HepG2 (cell line): ENCODE results near the gene S100A4. TPM values are rescaled to one million over a fixed set of nuclear protein-coding genes. Genes with fewer than 3 reads are reported as not detected.

Experiments
- ATAC-seq: fragments of 200-7000 bp; cut with Tn5 transposase; 3 replicates; pipeline ENCODE4 v1.9.1; 2020; ENCODE audit warnings: mild to moderate bottlenecking, moderate library complexity
- BruUV-seq: library from RNA; stranded (reverse); fragments of 400-500 nt; replicated peaks from 2 replicates; lab custom pipeline; 2021; lab: Mats Ljungman, UMichigan
- CTCF ChIA-PET: fragments of 300-600 bp; formaldehyde crosslinking; extraction: SDS; loops from one replicate; lab custom pipeline; 2021; ENCODE audit warnings: low total read pairs, inconsistent platforms, low intra/inter-chr PET ratio; lab: Yijun Ruan, JAX
- POLR2A ChIA-PET: fragments of 350-600 bp; sonication (Branson Sonifier 250); formaldehyde crosslinking; loops from one replicate; lab custom pipeline; 2020; ENCODE audit warnings: antibody characterized with exemption, inconsistent platforms; lab: Yijun Ruan, JAX
- DNase-seq: peaks from one replicate; pipeline ENCODE4 v3.0.0-alpha.2; 2015; ENCODE audit warnings: low spot score
- FAIRE-seq: peaks from 3 replicates; lab custom pipeline; 2011; peaks lifted over from hg19 to GRCh38; lab: Jason Lieb, UNC
- H2AFZ ChIP-seq: one replicate; pipeline ENCODE4 v1.6.1; 2011; ENCODE audit warnings: low read length, inconsistent platforms
- H3K27ac ChIP-seq: fragments of 300-600 bp; 3 replicates; pipeline ENCODE4 v1.8.0; 2011; ENCODE audit warnings: mixed run types, mild to moderate bottlenecking, mixed read lengths, low read length, inconsistent platforms; ENCODE audit not compliant: insufficient read depth; ENCODE audit errors: extremely low read length
- H3K27me3 ChIP-seq, 2 experiments: fragments of 200-600 bp in 1 of 2; 2 replicates in 1 of 2; 3 replicates in 1 of 2; pipeline versions ENCODE4 v1.6.0 to v1.8.0; 2011; ENCODE audit warnings: low read length in 2 of 2, mild to moderate bottlenecking in 2 of 2, moderate library complexity in 2 of 2, inconsistent platforms in 1 of 2; ENCODE audit not compliant: insufficient read depth in 2 of 2, control insufficient read depth in 1 of 2
- H3K36me3 ChIP-seq, 2 experiments: fragments of 200-600 bp in 1 of 2; replicated peaks in 1 of 2; 2 replicates in 1 of 2; 3 replicates in 1 of 2; pipeline versions ENCODE4 v1.5.1 to v1.8.0; 2011; ENCODE audit warnings: low read length in 2 of 2, inconsistent platforms in 1 of 2; ENCODE audit not compliant: insufficient read depth in 2 of 2, control insufficient read depth in 1 of 2
- H3K4me1 ChIP-seq: 2 replicates; pipeline ENCODE4 v1.5.1; 2012; ENCODE audit warnings: low read length, inconsistent platforms; ENCODE audit not compliant: insufficient read depth
- H3K4me2 ChIP-seq: 2 replicates; pipeline ENCODE4 v1.6.0; 2011; ENCODE audit warnings: low read depth, low read length, inconsistent platforms
- H3K4me3 ChIP-seq, 3 experiments: fragments of 200-600 bp in 1 of 3; sonication (generic), shearing (Covaris generic) in 1 of 3; replicated peaks in 1 of 3; 2 replicates each; pipeline ENCODE4 v1.5.1; 2011 to 2016; ENCODE audit warnings: low read length in 3 of 3, inconsistent platforms in 2 of 3, low read depth in 2 of 3, mild to moderate bottlenecking in 2 of 3, control low read depth in 1 of 3, mixed read lengths in 1 of 3; ENCODE audit not compliant: insufficient read depth in 1 of 3
- H3K79me2 ChIP-seq: one replicate; pipeline ENCODE4 v1.6.1; 2011; ENCODE audit warnings: low read length, inconsistent platforms; ENCODE audit not compliant: insufficient read depth
- H3K9ac ChIP-seq: 2 replicates; pipeline ENCODE4 v1.6.0; 2011; ENCODE audit warnings: mild to moderate bottlenecking, low read depth, low read length, inconsistent platforms; ENCODE audit not compliant: insufficient read depth
- H3K9me3 ChIP-seq: 2 replicates; pipeline ENCODE4 v1.5.1; 2012; ENCODE audit warnings: mild to moderate bottlenecking, low read length
- H4K20me1 ChIP-seq: 2 replicates; pipeline ENCODE4 v1.6.0; 2011; ENCODE audit warnings: inconsistent platforms, mild to moderate bottlenecking, low read length, moderate library complexity; ENCODE audit not compliant: insufficient read depth
- FOSL2 ChIP-seq: sonication (generic); formaldehyde crosslinking; IDR thresholded peaks from 2 replicates; pipeline ENCODE4 v1.4.0; 2020; ENCODE audit warnings: missing genetic modification reagents
- HNRNPL ChIP-seq: fragments of 200-400 bp; formaldehyde crosslinking; IDR thresholded peaks from 2 replicates; pipeline ENCODE4 v1.6.1; 2017; ENCODE audit warnings: mild to moderate bottlenecking, low read depth, low read length
- KDM1A ChIP-seq: IDR thresholded peaks from 2 replicates; pipeline ENCODE4 v1.6.1; 2016; ENCODE audit warnings: missing compliant biosample characterization
- XRCC5 ChIP-seq: fragments of 200-400 bp; formaldehyde crosslinking; optimal IDR thresholded peaks from 2 replicates; pipeline ENCODE3; 2017; ENCODE audit warnings: mild to moderate bottlenecking, low read length
- ZNF713 ChIP-seq: sonication (generic); formaldehyde crosslinking; IDR thresholded peaks from 2 replicates; pipeline ENCODE4 v1.4.0; 2020; ENCODE audit warnings: mild to moderate bottlenecking, missing genetic modification reagents
- ZNF768 ChIP-seq: sonication (generic); formaldehyde crosslinking; IDR thresholded peaks from 2 replicates; pipeline ENCODE4 v1.4.0; 2020; ENCODE audit warnings: missing genetic modification reagents
- ZNF883 ChIP-seq: sonication (generic); formaldehyde crosslinking; IDR thresholded peaks from 2 replicates; pipeline ENCODE4 v1.5.1; 2020; ENCODE audit warnings: mild to moderate bottlenecking, missing genetic modification reagents; ENCODE audit errors: not compliant biosample characterization
- ZSCAN12 ChIP-seq: sonication (generic); formaldehyde crosslinking; IDR thresholded peaks from 2 replicates; pipeline ENCODE4 v1.9.0; 2021; ENCODE audit warnings: mild to moderate bottlenecking, missing genetic modification reagents
- WGBS: methylation state at CpG from one replicate; pipeline ENCODE4 v1.1.6; 2017; ENCODE audit warnings: low lambda C conversion rate; 5-methylcytosine and 5-hydroxymethylcytosine counted together
- in situ Hi-C: cut with HindIII; loops from 2 replicates; pipeline ENCODE4 v1.10.0; 2017; ENCODE audit warnings: low pct_unique_long_range_greater_than_20kb; ENCODE audit not compliant: extremely low pct_ligation_motif_present
- intact Hi-C: fragments of 100-400 bp; cut with micrococcal nuclease; formaldehyde crosslinking; loops from one replicate; pipeline ENCODE4 v1.10.0; 2022; ENCODE audit not compliant: unreplicated experiment
- polyA plus RNA-seq, 8 experiments: library from polyadenylated mRNA; depleted of rRNA in 3 of 8; stranded (reverse) in 7 of 8; unstranded in 1 of 8; fragments of >200 nt; fragmentation: Illumina TruSeq in 4 of 8; extraction: Trizol in 4 of 8; gene quantifications; 2 replicates each; pipeline versions ENCODE4 v1.2.1 to v1.2.3, GENCODE V29; 2011 to 2016; ENCODE audit warnings: low read depth in 4 of 8, missing spikeins in 1 of 8, mixed read lengths in 1 of 8; ENCODE audit not compliant: insufficient read depth in 1 of 8
- total RNA-seq, 5 experiments: library from RNA; depleted of rRNA; stranded (reverse); fragments of >200 nt; fragmentation: Illumina TruSeq; extraction: Trizol; gene quantifications; 2 replicates each; pipeline ENCODE4 v1.2.3, GENCODE V29; 2016; ENCODE audit warnings: low read depth in 1 of 5
- TF ChIP-seq, protein P1 (sequence below): sonication (generic); formaldehyde crosslinking; IDR thresholded peaks from 2 replicates; pipeline ENCODE4 v1.4.0; 2020; ENCODE audit warnings: mild to moderate bottlenecking, missing genetic modification reagents
- TF ChIP-seq, protein P2 (sequence below): sonication (generic); formaldehyde crosslinking; IDR thresholded peaks from 2 replicates; pipeline ENCODE4 v1.9.0; 2022; ENCODE audit warnings: low read depth, missing genetic modification reagents

The S100A4 gene
- total and polyA plus RNA-seq, 2 of the 13 experiments (the other 11 are each of a cell fraction or from before 2014, with no cell fraction given) = 12.9 to 20.2 TPM

DNA sequence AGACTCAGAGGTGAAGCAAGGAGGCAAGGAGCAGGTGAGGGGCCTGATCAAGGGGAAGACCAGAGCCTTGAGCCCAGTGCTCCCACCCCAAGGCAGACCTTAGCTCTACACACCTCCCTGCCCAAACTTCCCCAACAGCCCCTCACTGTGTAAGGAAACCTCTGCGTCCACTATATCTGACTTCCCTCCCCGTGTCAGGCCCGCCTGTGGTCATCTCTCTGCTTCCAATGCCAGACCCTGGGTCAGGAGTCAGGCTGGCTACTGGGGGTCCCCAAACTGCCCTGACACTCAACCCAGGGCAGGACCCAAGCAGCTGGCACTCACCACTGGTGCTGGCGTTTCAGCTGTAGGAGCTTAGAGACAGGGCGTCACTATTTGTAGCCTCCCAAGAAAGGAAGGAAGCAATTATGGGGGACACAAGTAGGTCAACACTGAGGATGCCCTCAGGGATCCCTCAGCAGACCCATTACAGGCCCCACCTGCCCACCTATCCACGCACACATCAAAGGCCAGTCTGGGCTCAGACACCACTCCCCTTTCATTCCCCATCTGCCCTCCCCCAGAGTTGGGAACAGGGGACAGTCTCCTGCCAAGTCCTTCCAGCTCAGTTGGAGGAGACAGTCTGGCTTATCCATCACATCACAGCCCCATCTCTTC, 4.3 kb upstream of the S100A4 start (continued):
- TF ChIP-seq, protein P1, sequence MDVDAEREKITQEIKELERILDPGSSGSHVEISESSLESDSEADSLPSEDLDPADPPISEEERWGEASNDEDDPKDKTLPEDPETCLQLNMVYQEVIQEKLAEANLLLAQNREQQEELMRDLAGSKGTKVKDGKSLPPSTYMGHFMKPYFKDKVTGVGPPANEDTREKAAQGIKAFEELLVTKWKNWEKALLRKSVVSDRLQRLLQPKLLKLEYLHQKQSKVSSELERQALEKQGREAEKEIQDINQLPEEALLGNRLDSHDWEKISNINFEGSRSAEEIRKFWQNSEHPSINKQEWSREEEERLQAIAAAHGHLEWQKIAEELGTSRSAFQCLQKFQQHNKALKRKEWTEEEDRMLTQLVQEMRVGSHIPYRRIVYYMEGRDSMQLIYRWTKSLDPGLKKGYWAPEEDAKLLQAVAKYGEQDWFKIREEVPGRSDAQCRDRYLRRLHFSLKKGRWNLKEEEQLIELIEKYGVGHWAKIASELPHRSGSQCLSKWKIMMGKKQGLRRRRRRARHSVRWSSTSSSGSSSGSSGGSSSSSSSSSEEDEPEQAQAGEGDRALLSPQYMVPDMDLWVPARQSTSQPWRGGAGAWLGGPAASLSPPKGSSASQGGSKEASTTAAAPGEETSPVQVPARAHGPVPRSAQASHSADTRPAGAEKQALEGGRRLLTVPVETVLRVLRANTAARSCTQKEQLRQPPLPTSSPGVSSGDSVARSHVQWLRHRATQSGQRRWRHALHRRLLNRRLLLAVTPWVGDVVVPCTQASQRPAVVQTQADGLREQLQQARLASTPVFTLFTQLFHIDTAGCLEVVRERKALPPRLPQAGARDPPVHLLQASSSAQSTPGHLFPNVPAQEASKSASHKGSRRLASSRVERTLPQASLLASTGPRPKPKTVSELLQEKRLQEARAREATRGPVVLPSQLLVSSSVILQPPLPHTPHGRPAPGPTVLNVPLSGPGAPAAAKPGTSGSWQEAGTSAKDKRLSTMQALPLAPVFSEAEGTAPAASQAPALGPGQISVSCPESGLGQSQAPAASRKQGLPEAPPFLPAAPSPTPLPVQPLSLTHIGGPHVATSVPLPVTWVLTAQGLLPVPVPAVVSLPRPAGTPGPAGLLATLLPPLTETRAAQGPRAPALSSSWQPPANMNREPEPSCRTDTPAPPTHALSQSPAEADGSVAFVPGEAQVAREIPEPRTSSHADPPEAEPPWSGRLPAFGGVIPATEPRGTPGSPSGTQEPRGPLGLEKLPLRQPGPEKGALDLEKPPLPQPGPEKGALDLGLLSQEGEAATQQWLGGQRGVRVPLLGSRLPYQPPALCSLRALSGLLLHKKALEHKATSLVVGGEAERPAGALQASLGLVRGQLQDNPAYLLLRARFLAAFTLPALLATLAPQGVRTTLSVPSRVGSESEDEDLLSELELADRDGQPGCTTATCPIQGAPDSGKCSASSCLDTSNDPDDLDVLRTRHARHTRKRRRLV (CRISPR knock-in tag) = no peak
- TF ChIP-seq ZNF883 (CRISPR knock-in tag) = no peak
- no peak for TF ChIP-seq ZNF713

DNA sequence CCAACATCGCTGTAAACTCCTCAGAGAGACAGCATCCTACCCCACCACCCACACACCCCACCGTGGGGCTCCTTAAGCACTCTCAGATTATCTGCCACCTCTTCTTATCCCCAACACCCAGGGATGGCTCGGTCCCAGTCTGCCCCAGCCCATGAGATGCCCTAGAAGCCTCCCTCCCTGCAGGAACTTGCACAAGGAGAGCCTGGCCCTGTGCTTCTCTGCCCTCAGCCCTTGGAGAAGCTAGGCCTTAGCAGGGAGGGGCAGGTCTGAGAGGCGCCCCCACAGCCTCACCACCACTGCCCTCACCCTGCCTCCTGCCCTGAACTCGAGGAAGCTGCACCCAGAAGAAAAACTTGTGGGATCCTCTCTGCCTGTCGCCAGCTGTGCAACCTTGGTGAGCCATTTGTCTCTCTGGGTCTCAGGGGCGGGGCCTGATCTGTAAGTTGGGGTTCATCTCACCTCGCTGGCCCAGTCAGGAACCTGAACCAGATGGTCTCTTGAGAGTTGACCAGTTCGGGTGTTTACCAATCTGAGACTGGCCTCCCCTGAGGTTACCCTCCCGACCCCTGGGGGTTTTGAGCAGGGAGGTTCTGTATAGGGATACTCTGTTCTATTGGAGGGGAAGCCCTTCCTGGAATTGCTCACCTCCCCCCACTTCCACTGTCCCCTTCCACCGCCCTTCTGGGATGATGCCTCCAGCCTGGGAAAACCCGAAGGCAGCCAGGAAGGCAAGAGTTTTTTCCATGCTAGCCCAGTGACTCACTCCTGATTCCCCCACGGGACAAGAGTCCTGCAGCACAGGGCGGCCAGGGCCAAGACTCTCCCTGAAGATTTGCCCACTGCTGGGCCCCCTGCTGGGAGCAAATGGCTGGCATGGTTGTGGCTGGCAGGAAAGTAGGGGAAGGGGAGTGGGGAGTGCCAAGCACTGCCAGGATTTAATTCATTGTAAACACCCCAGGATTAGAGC, 3.4 kb upstream of the S100A4 start, which contains the start of gene S100A3:
Gene S100A3, minus strand, starts transcription at position 537 of the 967 bp plus-strand sequence. CDS start 773 bp downstream, outside the sequence.
- CTCF ChIA-PET = no interaction called here
- BruUV-seq = no TSS peak
- FAIRE-seq (no peak), DNase-seq (no peak), ATAC-seq (no peak)
- no peaks in the 10 kb centered on the region for H3K36me3 ChIP-seq
- peaks cover 90% of the 10 kb centered on the region for H3K4me1 ChIP-seq
- POLR2A ChIA-PET = interaction anchor here (1.0 to 2.2 kb wide), 2 partner anchors 13 to 17 kb away, joined by 5 to 10 read pairs; partner anchors contain the start of gene S100A6
- H3K27me3 ChIP-seq = peaks cover 3 to 15% of the 10 kb centered on the region in 2 experiments; a peak in 3 of 5 replicates
- no peaks in the 10 kb centered on the region for H3K9me3 ChIP-seq
- intact Hi-C loops = no loop called here
- H3K4me3 ChIP-seq = peak within 1 kb of the TSS in 1 of 3 experiments; percentile 27; a peak in 1 of 6 replicates
- in situ Hi-C loops = no loop called here
- H4K20me1 ChIP-seq = no peaks in the 10 kb centered on the region
- H3K27ac ChIP-seq = no peak within 1 kb of the TSS
- TF ChIP-seq KDM1A (CRISPR knock-in tag) (no peak), ZNF768 (CRISPR knock-in tag) (peak; percentile 72), XRCC5 (peak; percentile 51), ZSCAN12 (CRISPR knock-in tag) (no peak), FOSL2 (CRISPR knock-in tag) (peak; percentile 52; the same call in 1 of the 2 replicates), HNRNPL (0 out of 2 replicates have a peak, but pooled peaks have one; percentile 68)
- TF ChIP-seq, protein P2, sequence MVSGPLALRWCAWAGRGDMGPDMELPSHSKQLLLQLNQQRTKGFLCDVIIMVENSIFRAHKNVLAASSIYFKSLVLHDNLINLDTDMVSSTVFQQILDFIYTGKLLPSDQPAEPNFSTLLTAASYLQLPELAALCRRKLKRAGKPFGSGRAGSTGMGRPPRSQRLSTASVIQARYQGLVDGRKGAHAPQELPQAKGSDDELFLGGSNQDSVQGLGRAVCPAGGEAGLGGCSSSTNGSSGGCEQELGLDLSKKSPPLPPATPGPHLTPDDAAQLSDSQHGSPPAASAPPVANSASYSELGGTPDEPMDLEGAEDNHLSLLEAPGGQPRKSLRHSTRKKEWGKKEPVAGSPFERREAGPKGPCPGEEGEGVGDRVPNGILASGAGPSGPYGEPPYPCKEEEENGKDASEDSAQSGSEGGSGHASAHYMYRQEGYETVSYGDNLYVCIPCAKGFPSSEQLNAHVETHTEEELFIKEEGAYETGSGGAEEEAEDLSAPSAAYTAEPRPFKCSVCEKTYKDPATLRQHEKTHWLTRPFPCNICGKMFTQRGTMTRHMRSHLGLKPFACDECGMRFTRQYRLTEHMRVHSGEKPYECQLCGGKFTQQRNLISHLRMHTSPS (CRISPR knock-in tag) = 0 out of 2 replicates have a peak, but pooled peaks have one; percentile 24
- H2AFZ ChIP-seq = no peak within 1 kb of the TSS
- H3K9ac ChIP-seq = no peak within 1 kb of the TSS
- 34% methylated on average over 8 of the region's 14 CpGs for WGBS
- H3K4me2 ChIP-seq = peak within 1 kb of the TSS; percentile 40
- H3K79me2 ChIP-seq = no peaks in the 10 kb centered on the region
